Mucosa of descending colon (tissue), 3 donors: ENCODE results near the gene SPTB. TPM values are rescaled to one million over a fixed set of nuclear protein-coding genes. Genes with fewer than 3 reads are reported as not detected.
"Not testable (repeated sequence)": the region's sequence is repeated elsewhere in the genome, so short reads cannot be mapped to it uniquely, and the experiment has no call there.

Experiments
- ATAC-seq: fragments of 200-7000 bp; cut with Tn5 transposase; one replicate; pipeline ENCODE4 v1.9.1; 2020; ENCODE audit warnings: mild to moderate bottlenecking, moderate library complexity
- DNase-seq, 3 donors: peaks; one replicate each; pipeline ENCODE4 v3.0.0-alpha.2; 2020
- H3K36me3 ChIP-seq: fragments of 200-600 bp; one replicate; pipeline ENCODE4 v1.8.0; 2021; ENCODE audit warnings: low read depth, mild to moderate bottlenecking
- H3K4me1 ChIP-seq: fragments of 200-600 bp; one replicate; pipeline ENCODE4 v1.8.0; 2021; ENCODE audit warnings: low read depth, mild to moderate bottlenecking
- H3K4me3 ChIP-seq: fragments of 200-600 bp; one replicate; pipeline ENCODE4 v1.8.0; 2021; ENCODE audit warnings: mild to moderate bottlenecking
- H3K9me3 ChIP-seq: fragments of 200-600 bp; one replicate; pipeline ENCODE4 v1.8.0; 2021; ENCODE audit warnings: mild to moderate bottlenecking
- CTCF ChIP-seq: fragments of 200-600 bp; IDR thresholded peaks from one replicate; pipeline ENCODE4 v1.8.0; 2022; ENCODE audit warnings: antibody characterized with exemption, mild to moderate bottlenecking
- intact Hi-C, 2 donors: fragments of 100-400 bp; cut with DNase I in 1 of 2; cut with micrococcal nuclease in 1 of 2; formaldehyde crosslinking; loops; one replicate each; pipeline versions ENCODE4 v1.11.0 to v1.11.1; 2022; cut with DNase I, micrococcal nuclease
- total RNA-seq, 3 donors: library from RNA; stranded (reverse); fragmentation: NEBNext Ultra II Directional in 2 of 3; extraction: Animal tissue kit (Norgen Biotek cat#: 25700) in 2 of 3; gene quantifications; one replicate each; pipeline versions ENCODE4 v1.2.1 to v1.2.4, GENCODE V29; 2021 to 2023
- donor health status: DM: no; HTN: no; CAD: no; lungs with moderate emphysema.
- donor health status: DM: no; HTN: no; CAD: no.
- donor health status: DM: no; HTN: yes; CAD: no.

SPTB gene
- total RNA-seq, 3 donors from 2014 or later, result 0.35 to 1.4 (median 0.51) TPM

DNA sequence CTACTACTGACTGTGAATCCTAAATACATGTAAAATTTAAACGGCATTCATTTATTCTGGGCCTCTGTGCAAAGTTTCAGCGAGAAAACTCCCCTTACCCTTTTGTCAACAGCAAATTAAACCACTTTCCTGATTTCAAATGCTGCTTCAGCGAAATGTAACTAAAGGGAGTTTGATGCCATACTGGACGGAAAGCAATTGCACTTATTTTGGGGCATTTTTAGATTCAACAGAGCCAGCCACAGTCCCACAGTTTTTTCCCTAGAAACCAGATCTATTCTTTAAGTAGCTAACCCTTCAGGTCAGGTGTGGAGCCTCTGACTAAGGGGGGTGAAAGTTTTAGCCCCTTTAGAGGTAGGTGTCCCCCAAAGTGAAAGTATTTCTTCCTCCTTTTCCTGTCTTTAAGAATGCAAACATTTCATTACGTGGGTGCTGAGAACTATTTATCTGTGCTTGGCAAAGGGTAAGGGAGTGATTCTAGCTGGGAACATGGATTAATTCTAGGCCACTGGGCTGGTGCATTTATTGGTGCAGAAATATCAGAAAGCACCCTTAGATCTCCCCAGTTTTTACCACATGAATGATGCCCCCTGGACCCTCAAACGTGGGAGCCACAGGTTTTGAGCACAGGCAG is 72.7 kb downstream of the SPTB start:
- no peak overlapping the region for H3K4me3 ChIP-seq
- no peak for TF ChIP-seq CTCF
- no peaks in the 10 kb centered on the region for H3K36me3 ChIP-seq
- no peaks in the 10 kb centered on the region for H3K9me3 ChIP-seq
- intact Hi-C loops, result no loop called here
- DNase-seq (no peak), ATAC-seq (no peak)
- H3K4me1 ChIP-seq, result no peaks in the 10 kb centered on the region

DNA sequence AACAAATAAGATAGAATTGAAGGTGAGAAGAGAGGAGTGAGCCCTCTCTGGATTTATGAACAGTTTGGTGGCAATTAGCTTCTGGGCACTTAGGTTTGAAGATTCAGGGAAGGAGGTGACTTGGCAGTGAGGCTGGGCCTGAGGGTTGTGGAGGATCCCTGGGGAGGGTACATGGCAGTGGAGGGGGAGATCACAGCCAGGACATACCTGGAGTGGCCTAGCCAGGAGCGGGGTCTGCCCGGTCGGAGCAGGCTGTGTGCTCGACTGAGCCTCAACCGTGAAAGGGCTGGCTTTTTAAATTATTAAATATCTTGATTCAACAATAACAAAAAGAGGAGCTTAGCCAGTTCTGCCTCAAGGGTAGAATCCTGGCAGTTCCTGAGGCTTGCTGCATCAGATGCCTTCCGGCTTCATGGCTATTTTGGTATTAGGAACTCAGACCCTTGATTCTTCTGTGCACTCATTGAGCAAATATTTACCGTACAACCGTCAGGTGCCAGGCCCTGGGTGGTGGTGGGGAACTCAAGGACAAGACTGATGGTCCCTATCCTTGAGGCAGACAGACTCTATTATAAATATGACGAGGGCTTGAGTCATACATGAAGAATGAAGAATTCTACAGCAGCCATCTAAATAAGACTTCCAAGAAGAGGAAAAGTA is 73.4 kb downstream of the SPTB start:
- no peak for DNase-seq
- no peaks in the 10 kb centered on the region for H3K9me3 ChIP-seq
- H3K4me1 ChIP-seq, result no peaks in the 10 kb centered on the region
- peak; percentile 64 for ATAC-seq
- TF ChIP-seq CTCF, result no peak
- no peaks in the 10 kb centered on the region for H3K36me3 ChIP-seq
- H3K4me3 ChIP-seq, result no peak overlapping the region
- intact Hi-C loops, result no loop called here

GRCh38 chr14:64805646-64806045 is 74.1 kb downstream of the SPTB start:
- DNase-seq, H3K36me3 ChIP-seq, intact Hi-C loops, H3K4me1 ChIP-seq, H3K4me3 ChIP-seq, H3K9me3 ChIP-seq, ATAC-seq: not testable (repeated sequence)

GRCh38 chr14:64804754-64805260 is 74.9 kb downstream of the SPTB start:
- Histone ChIP-seq H3K36me3 (no peaks in the 10 kb centered on the region), H3K4me1 (no peaks in the 10 kb centered on the region), H3K9me3 (no peaks in the 10 kb centered on the region), H3K4me3 (no peak overlapping the region)
- ATAC-seq, result no peak
- TF ChIP-seq CTCF, result no peak
- DNase-seq, result no peak
- intact Hi-C loops, result no loop called here

- TF ChIP-seq CTCF, result no peak
- intact Hi-C loops, result no loop called here
- H3K36me3 ChIP-seq, result no peaks in the 10 kb centered on the region
- no peaks in the 10 kb centered on the region for H3K4me1 ChIP-seq
- ATAC-seq (no peak), DNase-seq (peak in 1 of 3 donors; percentile 26)
- H3K9me3 ChIP-seq, result no peaks in the 10 kb centered on the region
- H3K4me3 ChIP-seq, result no peak overlapping the region
These were observed 77.9 kb downstream of the SPTB start for GRCh38 chr14:64801800-64802199.

DNA sequence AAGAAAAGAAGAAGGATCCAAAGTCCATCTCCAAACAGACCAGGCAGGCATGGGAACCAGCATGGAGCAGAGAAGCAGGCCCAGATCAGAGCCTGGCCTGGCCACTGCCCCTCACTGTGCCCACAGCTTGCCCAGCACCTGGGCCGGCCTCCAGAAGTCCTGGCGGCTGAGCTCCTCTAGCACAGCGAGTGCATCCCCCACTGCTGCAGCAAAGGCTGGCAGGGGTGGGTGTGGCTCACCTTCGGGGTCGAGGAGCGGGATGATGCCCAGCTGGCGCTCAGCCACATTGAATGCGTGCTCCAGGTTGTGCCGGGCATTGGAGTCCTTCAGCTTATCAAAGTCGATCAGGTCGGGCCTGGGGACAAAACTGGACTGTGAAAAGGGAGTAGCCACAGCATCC is 78.7 kb downstream of the SPTB start:
- no peaks in the 10 kb centered on the region for H3K4me1 ChIP-seq
- DNase-seq (no peak), ATAC-seq (peak; percentile 12)
- H3K9me3 ChIP-seq, result no peaks in the 10 kb centered on the region
- H3K36me3 ChIP-seq, result no peaks in the 10 kb centered on the region
- intact Hi-C loops, result no loop called here
- TF ChIP-seq CTCF, result no peak
- H3K4me3 ChIP-seq, result no peak overlapping the region
